Measurements from ENCODE around the gene RAB3IL1. TPM values are rescaled to one million over a fixed set of nuclear protein-coding genes. Genes with fewer than 3 reads are reported as not detected.
A peak's percentile ranks its signal among the peaks of the same experiment; 100 is the strongest.

RAB3IL1 gene
- polyA plus RNA-seq, 3 donors = 0.13 TPM; not detected in 2

GRCh38 chr11:61908730-61909316 lies 8.5 kb downstream of the RAB3IL1 start:
- H3K9ac ChIP-seq (ENCODE audit: insufficient read depth, low read length, poor library complexity, severe bottlenecking) = no peak overlapping the region
- no peak for TF ChIP-seq CTCF (IDR thresholded peaks at IDR 0.05)
- Mint-ChIP-seq H3K27ac (no peak overlapping the region), H3K36me3 (no peaks in the 10 kb centered on the region), H3K9me3 (peaks cover 0 to 7% (median 1%) of the 10 kb centered on the region in 7 donors), H3K4me3 (peak overlapping the region in 1 of 2 donors; percentile 24), H3K27me3 (ENCODE audit: low read depth in 3 of 3) (peaks cover 11 to 28% (median 14%) of the 10 kb centered on the region in 3 donors), H3K4me1 (peaks cover 31% of the 10 kb centered on the region)
- WGBS (ENCODE audit: insufficient coverage) = 80% methylated on average over 6 of the region's 10 CpGs
- no peak overlapping the region for H2AFZ ChIP-seq (ENCODE audit: insufficient read depth, low read depth, low read length, poor library complexity, severe bottlenecking)
- no peak overlapping the region for H3K4me3 ChIP-seq (replicated peaks in 1 of 3; ENCODE audit: low read depth in 2 of 3, low read length in 3 of 3)
- no peaks in the 10 kb centered on the region for H3K36me3 ChIP-seq (replicated peaks in 1 of 2; ENCODE audit: control insufficient read depth in 1 of 2, insufficient read depth in 2 of 2, low read length in 2 of 2)
- DNase-seq = no peak
- intact Hi-C loops (cut with micrococcal nuclease) = no loop called here
- no peaks in the 10 kb centered on the region for H3K9me3 ChIP-seq (replicated peaks in 1 of 2; ENCODE audit: control insufficient read depth in 1 of 2, insufficient read depth in 1 of 2, low read length in 2 of 2)
- peaks cover 4% of the 10 kb centered on the region for H4K20me1 ChIP-seq (ENCODE audit: insufficient read depth, low read length)
- H3K79me2 ChIP-seq (ENCODE audit: insufficient read depth, low read length) = no peaks in the 10 kb centered on the region
- H3K4me2 ChIP-seq (replicated peaks; ENCODE audit: extremely low read depth, low read length, poor library complexity, severe bottlenecking) = no peak overlapping the region
- peaks cover 0 to 8% of the 10 kb centered on the region in 2 donors for H3K27me3 ChIP-seq (ENCODE audit: control insufficient read depth in 2 of 2, insufficient read depth in 2 of 2, low read length in 2 of 2)
- no peak overlapping the region for H3K27ac ChIP-seq (ENCODE audit: low read depth in 1 of 2, low read length in 2 of 2)
- H3K4me1 ChIP-seq (ENCODE audit: control insufficient read depth in 1 of 2, insufficient read depth in 2 of 2, low read length in 2 of 2) = peaks cover 28 to 37% of the 10 kb centered on the region in 2 donors

GRCh38 chr11:61907871-61908729 lies 9.3 kb downstream of the RAB3IL1 start:
- Histone ChIP-seq H3K79me2 (ENCODE audit: insufficient read depth, low read length) (no peaks in the 10 kb centered on the region), H3K4me1 (ENCODE audit: control insufficient read depth in 1 of 2, insufficient read depth in 2 of 2, low read length in 2 of 2) (peaks cover 24 to 32% of the 10 kb centered on the region in 2 donors), H3K4me3 (replicated peaks in 1 of 3; ENCODE audit: low read depth in 2 of 3, low read length in 3 of 3) (no peak overlapping the region), H3K36me3 (replicated peaks in 1 of 2; ENCODE audit: control insufficient read depth in 1 of 2, insufficient read depth in 2 of 2, low read length in 2 of 2) (no peaks in the 10 kb centered on the region), H3K27me3 (ENCODE audit: control insufficient read depth in 2 of 2, insufficient read depth in 2 of 2, low read length in 2 of 2) (peaks cover 0 to 10% of the 10 kb centered on the region in 2 donors), H3K27ac (ENCODE audit: low read depth in 1 of 2, low read length in 2 of 2) (no peak overlapping the region), H2AFZ (ENCODE audit: insufficient read depth, low read depth, low read length, poor library complexity, severe bottlenecking) (no peak overlapping the region), H3K9me3 (replicated peaks in 1 of 2; ENCODE audit: control insufficient read depth in 1 of 2, insufficient read depth in 1 of 2, low read length in 2 of 2) (no peaks in the 10 kb centered on the region), H3K9ac (ENCODE audit: insufficient read depth, low read length, poor library complexity, severe bottlenecking) (no peak overlapping the region), H3K4me2 (replicated peaks; ENCODE audit: extremely low read depth, low read length, poor library complexity, severe bottlenecking) (no peak overlapping the region), H4K20me1 (ENCODE audit: insufficient read depth, low read length) (peaks cover 4% of the 10 kb centered on the region)
- DNase-seq = no peak
- Mint-ChIP-seq H3K36me3 (no peaks in the 10 kb centered on the region), H3K27me3 (ENCODE audit: low read depth in 3 of 3) (peaks cover 8 to 23% (median 13%) of the 10 kb centered on the region in 3 donors), H3K4me3 (peak overlapping the region in 1 of 2 donors; percentile 24), H3K27ac (peak overlapping the region in 1 of 7 donors; percentile 36), H3K9me3 (peaks cover 0 to 9% (median 1%) of the 10 kb centered on the region in 7 donors), H3K4me1 (peaks cover 26% of the 10 kb centered on the region)
- WGBS (ENCODE audit: insufficient coverage) = 97% methylated on average over 16 of the region's 21 CpGs
- TF ChIP-seq CTCF (IDR thresholded peaks at IDR 0.05) = no peak
- intact Hi-C loops (cut with micrococcal nuclease) = no loop called here
